C4-2B (cell line): ENCODE measurements around the gene FAM168A.

ENCODE experiments used
- ZFX ChIP-seq: fragments of 450-650 bp; IDR thresholded peaks from 2 replicates; pipeline ENCODE4 v1.6.1; 2017
- TF ChIP-seq, protein P1 (sequence below): fragments of 450-650 bp; conservative IDR thresholded peaks from 2 replicates; pipeline ENCODE4 v1.5.1; 2017; ENCODE audit warnings: mild to moderate bottlenecking

DNA sequence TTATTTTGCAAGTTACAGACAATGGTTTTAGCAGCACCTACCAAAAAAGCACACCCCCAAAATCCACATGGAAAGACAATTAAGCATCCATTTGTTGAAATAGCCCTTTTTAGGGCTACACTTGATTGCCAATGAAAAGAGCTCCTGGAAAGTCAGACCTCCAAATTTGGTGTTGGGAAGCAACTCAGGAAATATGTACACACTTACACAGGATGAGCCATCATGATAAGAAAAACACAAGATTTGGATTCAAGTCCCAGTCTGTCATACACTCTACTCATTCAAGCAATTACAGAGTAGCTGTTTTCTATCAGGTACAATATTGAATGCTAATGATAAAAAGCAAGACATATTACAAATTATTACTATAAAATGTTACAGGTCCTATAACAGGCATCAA, 31.5 kb downstream of the FAM168A start:
- TF ChIP-seq, protein P1, sequence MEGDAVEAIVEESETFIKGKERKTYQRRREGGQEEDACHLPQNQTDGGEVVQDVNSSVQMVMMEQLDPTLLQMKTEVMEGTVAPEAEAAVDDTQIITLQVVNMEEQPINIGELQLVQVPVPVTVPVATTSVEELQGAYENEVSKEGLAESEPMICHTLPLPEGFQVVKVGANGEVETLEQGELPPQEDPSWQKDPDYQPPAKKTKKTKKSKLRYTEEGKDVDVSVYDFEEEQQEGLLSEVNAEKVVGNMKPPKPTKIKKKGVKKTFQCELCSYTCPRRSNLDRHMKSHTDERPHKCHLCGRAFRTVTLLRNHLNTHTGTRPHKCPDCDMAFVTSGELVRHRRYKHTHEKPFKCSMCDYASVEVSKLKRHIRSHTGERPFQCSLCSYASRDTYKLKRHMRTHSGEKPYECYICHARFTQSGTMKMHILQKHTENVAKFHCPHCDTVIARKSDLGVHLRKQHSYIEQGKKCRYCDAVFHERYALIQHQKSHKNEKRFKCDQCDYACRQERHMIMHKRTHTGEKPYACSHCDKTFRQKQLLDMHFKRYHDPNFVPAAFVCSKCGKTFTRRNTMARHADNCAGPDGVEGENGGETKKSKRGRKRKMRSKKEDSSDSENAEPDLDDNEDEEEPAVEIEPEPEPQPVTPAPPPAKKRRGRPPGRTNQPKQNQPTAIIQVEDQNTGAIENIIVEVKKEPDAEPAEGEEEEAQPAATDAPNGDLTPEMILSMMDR, result no peak
- TF ChIP-seq ZFX, result no peak
